GM23338 (cell line): ENCODE data around the gene HNRNPL. TPM values are rescaled to one million over a fixed set of nuclear protein-coding genes. Genes with fewer than 3 reads are reported as not detected.

Source experiments
- ATAC-seq: fragments of 200-7000 bp; cut with Tn5 transposase; 3 replicates; pipeline ENCODE4 v1.9.1; 2020
- DNase-seq: peaks from one replicate; pipeline ENCODE4 v3.0.0-alpha.2; 2015; ENCODE audit warnings: low spot score
- H2AFZ ChIP-seq: fragments of 200-600 bp; sonication (generic); 2 replicates; pipeline ENCODE4 v1.8.0; 2016; ENCODE audit warnings: antibody characterized with exemption, mild to moderate bottlenecking, moderate library complexity
- H3F3A ChIP-seq: fragments of 200-600 bp; sonication (generic); replicated peaks from 2 replicates; pipeline ENCODE4 v1.8.0; 2017; ENCODE audit warnings: antibody characterized with exemption, mixed run types, low read depth
- H3K27ac ChIP-seq: fragments of 200-600 bp; sonication (generic); 2 replicates; pipeline ENCODE4 v1.6.1; 2016; ENCODE audit warnings: low read depth
- H3K27me3 ChIP-seq: fragments of 200-600 bp; sonication (generic); 2 replicates; pipeline ENCODE4 v1.8.0; 2016; ENCODE audit warnings: mild to moderate bottlenecking, mixed run types, moderate library complexity; ENCODE audit not compliant: insufficient read depth
- H3K36me3 ChIP-seq: fragments of 200-600 bp; sonication (generic); 2 replicates; pipeline ENCODE4 v1.8.0; 2016; ENCODE audit warnings: mild to moderate bottlenecking; ENCODE audit not compliant: insufficient read depth
- H3K4me1 ChIP-seq: fragments of 200-600 bp; sonication (generic); 2 replicates; pipeline ENCODE4 v1.8.0; 2016; ENCODE audit warnings: mild to moderate bottlenecking, moderate library complexity; ENCODE audit not compliant: insufficient read depth
- H3K4me2 ChIP-seq: fragments of 200-600 bp; sonication (generic); 2 replicates; pipeline ENCODE4 v1.7.1; 2017; ENCODE audit warnings: mixed run types
- H3K4me3 ChIP-seq: fragments of 200-600 bp; sonication (generic); 2 replicates; pipeline ENCODE4 v1.6.1; 2016; ENCODE audit warnings: mixed run types
- H3K79me2 ChIP-seq: fragments of 200-600 bp; sonication (generic); replicated peaks from 2 replicates; pipeline ENCODE4 v1.8.0; 2017; ENCODE audit warnings: mild to moderate bottlenecking; ENCODE audit not compliant: insufficient read depth
- H3K9me2 ChIP-seq: fragments of 200-600 bp; sonication (generic); 2 replicates; pipeline ENCODE4 v1.8.0; 2017; ENCODE audit not compliant: insufficient read depth
- H4K20me1 ChIP-seq: fragments of 200-600 bp; sonication (generic); replicated peaks from 2 replicates; pipeline ENCODE4 v1.8.0; 2017; ENCODE audit warnings: mild to moderate bottlenecking; ENCODE audit not compliant: insufficient read depth
- H3K27ac Mint-ChIP-seq: 2 replicates; pipeline ENCODE4 v1.8.0; 2020; ENCODE audit warnings: inconsistent platforms, mild to moderate bottlenecking, moderate library complexity, mixed read lengths
- H3K27me3 Mint-ChIP-seq: 3 replicates; pipeline ENCODE4 v1.8.0; 2022; ENCODE audit warnings: low read depth, mild to moderate bottlenecking, moderate library complexity, mixed read lengths, inconsistent platforms; ENCODE audit not compliant: insufficient read depth, poor library complexity
- H3K36me3 Mint-ChIP-seq: 3 replicates; pipeline ENCODE4 v1.8.0; 2021; ENCODE audit warnings: low read depth, mild to moderate bottlenecking, inconsistent platforms, moderate library complexity, mixed read lengths
- H3K4me1 Mint-ChIP-seq: 3 replicates; pipeline ENCODE4 v1.8.0; 2020; ENCODE audit warnings: mild to moderate bottlenecking, inconsistent platforms, mixed read lengths
- H3K4me3 Mint-ChIP-seq: 3 replicates; pipeline ENCODE4 v1.8.0; 2021; ENCODE audit warnings: moderate library complexity, mild to moderate bottlenecking, inconsistent platforms, mixed read lengths
- H3K9me3 Mint-ChIP-seq: 3 replicates; pipeline ENCODE4 v1.8.0; 2020; ENCODE audit warnings: moderate library complexity, mild to moderate bottlenecking, inconsistent platforms, mixed read lengths
- CREB1 ChIP-seq: fragments of 250-450 bp; sonication (Bioruptor Pico); IDR thresholded peaks from 2 replicates; pipeline ENCODE4 v1.5.0; 2020; ENCODE audit warnings: low read depth, mild to moderate bottlenecking, moderate library complexity
- CTCF ChIP-seq, 2 experiments: fragments of 200-600 bp in 1 of 2; sonication (generic) in 1 of 2; conservative IDR thresholded peaks; 2 replicates each; pipeline versions ENCODE4 v1.5.1 to v1.6.1; 2016 to 2017; ENCODE audit warnings: antibody characterized with exemption in 2 of 2, low read depth in 2 of 2, mild to moderate bottlenecking in 2 of 2, moderate library complexity in 1 of 2
- ETS1 ChIP-seq: IDR thresholded peaks from 2 replicates; pipeline ENCODE4 v1.6.1; 2016; ENCODE audit warnings: antibody characterized with exemption
- EZH2 ChIP-seq: fragments of 200-600 bp; sonication (generic); IDR thresholded peaks from one replicate; pipeline ENCODE4 v1.8.0; 2017; ENCODE audit warnings: antibody characterized with exemption, mild to moderate bottlenecking, low read depth; ENCODE audit not compliant: unreplicated experiment
- EZH2phosphoT487 ChIP-seq: fragments of 200-600 bp; sonication (generic); IDR thresholded peaks from one replicate; pipeline ENCODE4 v1.8.1; 2018; ENCODE audit warnings: antibody characterized with exemption; ENCODE audit not compliant: unreplicated experiment
- JUNB ChIP-seq: IDR thresholded peaks from one replicate; pipeline ENCODE4 v1.6.1; 2016; ENCODE audit warnings: antibody characterized with exemption; ENCODE audit not compliant: unreplicated experiment
- NANOG ChIP-seq: IDR thresholded peaks from 2 replicates; pipeline ENCODE4 v1.6.1; 2016; ENCODE audit warnings: antibody characterized with exemption, borderline replicate concordance
- POLR2AphosphoS5 ChIP-seq: IDR thresholded peaks from 2 replicates; pipeline ENCODE4 v1.6.1; 2016; ENCODE audit warnings: antibody characterized with exemption, low read depth
- STAT1 ChIP-seq: IDR thresholded peaks from one replicate; pipeline ENCODE4 v1.6.1; 2016; ENCODE audit warnings: antibody characterized with exemption; ENCODE audit not compliant: unreplicated experiment
- ZNF114 ChIP-seq: fragments of 250-450 bp; sonication (Bioruptor Pico); IDR thresholded peaks from 2 replicates; pipeline ENCODE4 v1.5.0; 2020; ENCODE audit warnings: mild to moderate bottlenecking, moderate library complexity
- ZNF331 ChIP-seq: fragments of 250-450 bp; sonication (Bioruptor Pico); IDR thresholded peaks from 2 replicates; pipeline ENCODE4 v1.5.0; 2020; ENCODE audit warnings: low read depth, mild to moderate bottlenecking, moderate library complexity
- ZNF462 ChIP-seq: fragments of 250-450 bp; sonication (Bioruptor Pico); IDR thresholded peaks from 2 replicates; pipeline ENCODE4 v1.5.0; 2020; ENCODE audit warnings: mild to moderate bottlenecking, moderate library complexity
- polyA plus RNA-seq: library from polyadenylated mRNA; unstranded; fragments of >200 nt; fragmentation: Nextera tagmentation; extraction: Ambion mirVana; gene quantifications from 2 replicates; pipeline ENCODE4 v1.2.1, GENCODE V29; 2016
- total RNA-seq: library from RNA; depleted of rRNA; stranded (reverse); fragments of >200 nt; shearing (Covaris generic); gene quantifications from 2 replicates; pipeline ENCODE4 v1.2.3, GENCODE V29; 2014
- TF ChIP-seq, protein P1 (sequence below): IDR thresholded peaks from one replicate; pipeline ENCODE4 v1.6.1; 2018; ENCODE audit warnings: antibody characterized with exemption; ENCODE audit not compliant: unreplicated experiment

The HNRNPL gene
- total and polyA plus RNA-seq, 2 experiments from 2014 or later: 580 to 664 TPM

- DNase-seq (no peak), ATAC-seq (no peak)
- Mint-ChIP-seq H3K4me3 (no peak overlapping the region), H3K27me3 (no peaks in the 10 kb centered on the region), H3K27ac (no peak overlapping the region), H3K9me3 (no peaks in the 10 kb centered on the region; the same call in 2 of the 3 replicates), H3K36me3 (0 out of 3 replicates have a peak, but pooled peaks cover 3% of the 10 kb centered on the region), H3K4me1 (peaks cover 3% of the 10 kb centered on the region; the same call in 2 of the 3 replicates)
- no peaks in the 10 kb centered on the region for H3K79me2 ChIP-seq
- TF ChIP-seq CTCF (conservative IDR thresholded peaks at IDR 0.05; ENCODE audit: low read depth in 2 of 2) (no peak), CREB1 (CRISPR knock-in tag) (no peak), ETS1 (no peak), EZH2 (no peak), ZNF331 (CRISPR knock-in tag) (no peak), STAT1 (no peak), NANOG (no peak), JUNB (no peak), ZNF114 (CRISPR knock-in tag) (no peak), POLR2AphosphoS5 (no peak), EZH2phosphoT487 (no peak), ZNF462 (no peak)
- TF ChIP-seq, protein P1, sequence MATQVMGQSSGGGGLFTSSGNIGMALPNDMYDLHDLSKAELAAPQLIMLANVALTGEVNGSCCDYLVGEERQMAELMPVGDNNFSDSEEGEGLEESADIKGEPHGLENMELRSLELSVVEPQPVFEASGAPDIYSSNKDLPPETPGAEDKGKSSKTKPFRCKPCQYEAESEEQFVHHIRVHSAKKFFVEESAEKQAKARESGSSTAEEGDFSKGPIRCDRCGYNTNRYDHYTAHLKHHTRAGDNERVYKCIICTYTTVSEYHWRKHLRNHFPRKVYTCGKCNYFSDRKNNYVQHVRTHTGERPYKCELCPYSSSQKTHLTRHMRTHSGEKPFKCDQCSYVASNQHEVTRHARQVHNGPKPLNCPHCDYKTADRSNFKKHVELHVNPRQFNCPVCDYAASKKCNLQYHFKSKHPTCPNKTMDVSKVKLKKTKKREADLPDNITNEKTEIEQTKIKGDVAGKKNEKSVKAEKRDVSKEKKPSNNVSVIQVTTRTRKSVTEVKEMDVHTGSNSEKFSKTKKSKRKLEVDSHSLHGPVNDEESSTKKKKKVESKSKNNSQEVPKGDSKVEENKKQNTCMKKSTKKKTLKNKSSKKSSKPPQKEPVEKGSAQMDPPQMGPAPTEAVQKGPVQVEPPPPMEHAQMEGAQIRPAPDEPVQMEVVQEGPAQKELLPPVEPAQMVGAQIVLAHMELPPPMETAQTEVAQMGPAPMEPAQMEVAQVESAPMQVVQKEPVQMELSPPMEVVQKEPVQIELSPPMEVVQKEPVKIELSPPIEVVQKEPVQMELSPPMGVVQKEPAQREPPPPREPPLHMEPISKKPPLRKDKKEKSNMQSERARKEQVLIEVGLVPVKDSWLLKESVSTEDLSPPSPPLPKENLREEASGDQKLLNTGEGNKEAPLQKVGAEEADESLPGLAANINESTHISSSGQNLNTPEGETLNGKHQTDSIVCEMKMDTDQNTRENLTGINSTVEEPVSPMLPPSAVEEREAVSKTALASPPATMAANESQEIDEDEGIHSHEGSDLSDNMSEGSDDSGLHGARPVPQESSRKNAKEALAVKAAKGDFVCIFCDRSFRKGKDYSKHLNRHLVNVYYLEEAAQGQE: no peak
- no peak overlapping the region for H3K27ac ChIP-seq
- H3K27me3 ChIP-seq: no peaks in the 10 kb centered on the region
- no peaks in the 10 kb centered on the region for H3K4me1 ChIP-seq
- no peaks in the 10 kb centered on the region for H3K9me2 ChIP-seq
- no peaks in the 10 kb centered on the region for H3F3A ChIP-seq
- no peak overlapping the region for H3K4me2 ChIP-seq
- no peaks in the 10 kb centered on the region for H4K20me1 ChIP-seq
- H3K4me3 ChIP-seq: no peak overlapping the region
- H2AFZ ChIP-seq: no peak overlapping the region
- H3K36me3 ChIP-seq: no peaks in the 10 kb centered on the region
Observed at GRCh38 chr19:38891771-38892170, 42.0 kb upstream of the HNRNPL start.
